ENCODE measurements around the gene FREM2. TPM values are rescaled to one million over a fixed set of nuclear protein-coding genes. Genes with fewer than 3 reads are reported as not detected.

The FREM2 gene
- total RNA-seq, 1 experiment from 2014 or later = 0.05 TPM

GRCh38 chr13:38755793-38756192, 68.9 kb downstream of the FREM2 start:
- no peaks in the 10 kb centered on the region for H3K36me3 ChIP-seq (ENCODE audit: control insufficient read depth in 1 of 2, insufficient read depth in 2 of 2, low read length in 2 of 2)
- H3K9me3 ChIP-seq (ENCODE audit: control insufficient read depth in 1 of 2, insufficient read depth in 1 of 2, low read depth in 1 of 2, low read length in 2 of 2) = no peaks in the 10 kb centered on the region; a peak in 2 of 4 replicates
- no peak for TF ChIP-seq EZH2phosphoT487 (IDR thresholded peaks at IDR 0.05; ENCODE audit: borderline replicate concordance)
- TF ChIP-seq EGR1 (IDR thresholded peaks at IDR 0.05; ENCODE audit: low read depth) = no peak
- TF ChIP-seq CBX3 (IDR thresholded peaks at IDR 0.05; ENCODE audit: low read depth) = no peak
- TF ChIP-seq SRF (IDR thresholded peaks at IDR 0.05; ENCODE audit: low read depth) = no peak
- TF ChIP-seq JUND (IDR thresholded peaks at IDR 0.05) = no peak
- TF ChIP-seq REST (IDR thresholded peaks at IDR 0.05; ENCODE audit: low read depth) = no peak
- no peak for TF ChIP-seq RAD21 (IDR thresholded peaks at IDR 0.05; ENCODE audit: low read depth)
- TF ChIP-seq ELF1 (IDR thresholded peaks at IDR 0.05; ENCODE audit: borderline replicate concordance, low read depth) = no peak
- TF ChIP-seq ZBTB33 (IDR thresholded peaks at IDR 0.05; ENCODE audit: extremely low read depth, insufficient replicate concordance, low read length) = no peak
- TF ChIP-seq POLR2A (IDR thresholded peaks at IDR 0.05; ENCODE audit: borderline replicate concordance, extremely low read depth, insufficient read depth, insufficient read length) = no peak
- TF ChIP-seq MAX (IDR thresholded peaks at IDR 0.05) = no peak
- no peak for TF ChIP-seq ZFX (IDR thresholded peaks at IDR 0.05)
- no peak for TF ChIP-seq SP1 (IDR thresholded peaks at IDR 0.05; ENCODE audit: low read depth)
- no peak for TF ChIP-seq ZNF274 (IDR thresholded peaks at IDR 0.05; ENCODE audit: low read depth, low read length)
- TF ChIP-seq FOSL1 (IDR thresholded peaks at IDR 0.05; ENCODE audit: low read depth) = no peak
- TF ChIP-seq SIN3A (IDR thresholded peaks at IDR 0.05; ENCODE audit: low read depth) = no peak
- no peak for TF ChIP-seq CEBPB (IDR thresholded peaks at IDR 0.05; ENCODE audit: low read depth)
- TF ChIP-seq CTCF (IDR thresholded peaks at IDR 0.05 in 2 of 3, conservative IDR thresholded peaks at IDR 0.05 in 1 of 3; ENCODE audit: borderline replicate concordance in 1 of 3, insufficient read depth in 1 of 3, low read depth in 2 of 3, low read length in 2 of 3) = no peak
- H3K4me3 ChIP-seq (replicated peaks in 1 of 2; ENCODE audit: low read depth in 1 of 2, low read length in 2 of 2) = no peak overlapping the region
- POLR2A ChIA-PET = no interaction called here
- no peak overlapping the region for H2AFZ ChIP-seq (ENCODE audit: low read depth, low read length, poor library complexity, severe bottlenecking)
- intact Hi-C loops (cut with micrococcal nuclease) = no loop called here
- H3K27me3 ChIP-seq (ENCODE audit: insufficient read depth, low read length) = no peaks in the 10 kb centered on the region
- no peak overlapping the region for H3K27ac ChIP-seq (ENCODE audit: low read depth, low read length)
- H4K20me1 ChIP-seq (ENCODE audit: insufficient read depth) = no peaks in the 10 kb centered on the region
- H3K9me2 ChIP-seq (ENCODE audit: insufficient read depth) = no peaks in the 10 kb centered on the region
- BruUV-seq (replicated peaks) = no TSS peak
- CTCF ChIA-PET = no interaction called here
- DNase-seq (ENCODE audit: low read depth, low spot score) (no peak), ATAC-seq (no peak)
- no peak overlapping the region for H3K4me2 ChIP-seq (ENCODE audit: low read length)
- no peaks in the 10 kb centered on the region for H3K79me2 ChIP-seq (ENCODE audit: insufficient read depth, low read length)
- no peaks in the 10 kb centered on the region for H3K4me1 ChIP-seq (ENCODE audit: control insufficient read depth in 1 of 2, insufficient read depth in 2 of 2, low read length in 2 of 2)
- RAD21 ChIA-PET (ENCODE audit: low non-redundant PET in 1 of 2, low total read pairs in 2 of 2, uncharacterized antibody in 2 of 2, unreplicated experiment in 2 of 2) = no interaction called here
- H3K9ac ChIP-seq (ENCODE audit: low read length) = no peak overlapping the region

All from HCT116 (cell line).